GM13977 (cell line): ENCODE results near the gene SPPL2B.

Experiments
- DNase-seq: peaks from one replicate; pipeline ENCODE4 v3.0.0; 2012; ENCODE audit warnings: low spot score
- CTCF ChIP-seq: IDR thresholded peaks from 2 replicates; pipeline ENCODE4 v1.5.1; 2012; ENCODE audit warnings: mild to moderate bottlenecking, control low read depth; ENCODE audit not compliant: insufficient read depth; ENCODE audit errors: extremely low read depth, missing control alignments
- in situ Hi-C: fragments of 300-500 bp; cut with MboI; formaldehyde crosslinking; loops from one replicate; pipeline ENCODE4 v1.12.0; 2022; ENCODE audit warnings: low sequenced_read_pairs, low pct_unique_long_range_greater_than_20kb, mixed read lengths, inconsistent platforms; ENCODE audit not compliant: unreplicated experiment

The SPPL2B gene

DNA sequence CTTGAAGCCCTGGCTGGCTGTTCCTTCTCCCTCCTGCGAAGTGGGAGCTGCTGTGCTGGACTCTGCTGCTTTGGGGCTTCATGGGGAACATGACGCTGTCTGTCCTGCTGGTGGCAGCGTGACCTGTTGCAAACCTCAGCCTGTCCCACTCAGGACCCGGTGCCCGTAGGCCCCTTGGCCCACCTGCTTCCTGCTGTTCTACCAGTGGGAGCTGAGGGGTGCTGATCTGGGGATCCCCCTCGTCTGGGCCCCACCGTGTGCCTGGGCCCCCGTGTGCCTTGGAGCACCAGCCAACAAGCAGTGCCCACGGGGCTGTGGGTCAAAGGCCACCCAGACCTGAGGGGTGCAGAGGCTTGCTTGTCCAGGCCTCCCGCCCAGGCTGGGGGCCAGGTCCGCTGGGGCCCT, 5.3 kb downstream of the SPPL2B start:
- DNase-seq: no peak
- peak; percentile 14 for TF ChIP-seq CTCF
- in situ Hi-C loops: no loop called here

DNA sequence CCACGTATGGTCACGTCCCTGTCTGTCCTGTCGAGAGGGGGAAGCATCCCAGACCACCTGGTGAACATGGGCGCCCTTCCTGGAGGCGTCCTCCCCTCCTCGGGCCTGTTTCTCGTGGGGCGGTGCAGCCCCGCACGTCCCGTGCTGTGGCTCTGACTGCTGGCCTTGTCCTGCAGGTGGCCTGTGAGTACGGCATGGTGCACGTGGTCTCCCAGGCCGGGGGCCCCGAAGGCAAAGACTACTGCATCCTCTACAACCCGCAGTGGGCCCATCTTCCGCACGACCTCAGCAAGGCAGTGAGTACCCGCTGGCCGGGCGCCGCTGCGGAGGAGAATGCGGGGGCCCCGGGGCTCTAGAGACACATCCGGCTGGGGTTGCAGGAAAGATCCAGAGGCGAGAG, 5.9 kb downstream of the SPPL2B start:
- in situ Hi-C loops: no loop called here
- TF ChIP-seq CTCF: no peak
- DNase-seq: no peak

DNA sequence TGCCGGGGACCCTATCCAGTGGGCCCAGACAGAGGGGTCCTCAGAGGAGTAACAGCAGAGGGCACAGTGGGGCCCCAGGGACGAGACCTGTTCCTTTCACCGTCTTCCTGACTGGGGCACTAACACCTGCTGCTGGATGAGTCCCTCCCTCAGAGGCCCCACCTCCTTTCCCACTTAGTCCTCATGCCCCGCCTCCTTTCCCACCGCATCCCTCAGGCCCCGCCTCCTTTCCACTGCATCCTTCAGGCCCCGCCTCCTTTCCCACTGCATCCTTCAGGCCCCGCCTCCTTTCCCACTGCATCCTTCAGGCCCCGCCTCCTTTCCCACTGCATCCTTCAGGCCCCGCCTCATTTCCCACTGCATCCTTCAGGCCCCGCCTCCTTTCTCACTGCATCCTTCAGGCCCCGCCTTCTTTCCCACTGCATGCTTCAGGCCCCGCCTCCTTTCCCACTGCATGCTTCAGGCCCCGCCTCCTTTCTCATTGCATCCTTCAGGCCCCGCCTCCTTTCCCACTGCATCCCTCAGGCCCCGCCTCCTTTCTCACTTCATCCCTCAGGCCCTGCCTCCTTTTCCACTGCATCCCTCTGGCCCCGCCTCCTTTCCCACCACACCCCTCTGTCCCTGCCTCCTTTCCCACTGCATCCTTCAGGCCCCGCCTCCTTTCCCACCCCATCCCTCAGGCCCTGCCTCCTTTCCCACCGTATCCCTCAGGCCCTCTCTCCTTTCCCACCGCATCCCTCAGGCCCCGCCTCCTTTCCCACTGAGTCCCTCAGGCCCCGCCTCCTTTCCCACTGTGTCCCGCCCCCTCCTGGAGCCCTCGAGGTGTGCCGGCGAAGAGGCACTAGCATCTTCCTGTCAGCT, 6.7 kb downstream of the SPPL2B start:
- no peak for TF ChIP-seq CTCF
- no peak for DNase-seq
- in situ Hi-C loops: no loop called here

- in situ Hi-C loops: no loop called here
- DNase-seq: no peak
- no peak for TF ChIP-seq CTCF
Measured at GRCh38 chr19:2335848-2336247, 7.4 kb downstream of the SPPL2B start.

DNA sequence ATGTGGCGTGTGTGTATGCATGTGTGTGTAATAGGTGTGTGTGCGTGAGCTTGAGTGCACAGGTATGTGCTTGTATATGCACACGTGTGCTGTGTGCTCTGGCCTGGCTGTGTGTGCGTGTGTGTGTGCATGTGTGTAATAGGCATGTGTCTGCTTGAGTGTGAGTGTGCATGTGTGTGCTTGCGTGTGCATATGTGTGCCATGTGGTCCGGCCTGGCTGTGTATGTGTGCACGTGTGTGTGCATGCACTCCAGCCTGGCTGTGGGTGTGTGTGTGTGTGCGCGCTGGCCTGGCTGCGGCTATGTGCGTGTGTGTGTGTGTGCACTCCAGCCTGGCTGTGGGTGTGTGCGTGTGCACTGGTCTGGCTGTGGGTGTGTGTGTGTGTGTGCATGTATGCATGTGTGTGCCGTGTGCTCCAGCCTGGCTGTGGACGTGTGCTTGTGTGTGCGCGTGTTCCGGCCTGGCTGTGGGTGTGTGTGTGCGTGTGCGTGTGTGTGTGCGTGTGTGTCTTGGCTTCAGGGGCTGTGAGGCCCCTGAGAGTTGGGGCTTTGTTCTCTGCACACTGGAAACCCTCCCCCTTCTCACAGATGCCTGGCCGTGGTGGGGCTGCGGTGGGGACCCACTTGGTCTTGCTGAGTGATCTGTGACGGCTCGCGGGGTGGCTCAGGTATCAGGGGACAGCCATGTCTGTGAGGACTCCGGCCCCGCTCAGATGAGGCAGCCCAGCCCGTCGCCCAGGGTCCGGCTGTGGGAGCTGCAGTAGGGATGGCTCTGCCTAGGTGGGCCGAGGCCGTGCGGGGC, 8.2 kb downstream of the SPPL2B start:
- no peak for TF ChIP-seq CTCF
- no peak for DNase-seq
- in situ Hi-C loops: no loop called here

DNA sequence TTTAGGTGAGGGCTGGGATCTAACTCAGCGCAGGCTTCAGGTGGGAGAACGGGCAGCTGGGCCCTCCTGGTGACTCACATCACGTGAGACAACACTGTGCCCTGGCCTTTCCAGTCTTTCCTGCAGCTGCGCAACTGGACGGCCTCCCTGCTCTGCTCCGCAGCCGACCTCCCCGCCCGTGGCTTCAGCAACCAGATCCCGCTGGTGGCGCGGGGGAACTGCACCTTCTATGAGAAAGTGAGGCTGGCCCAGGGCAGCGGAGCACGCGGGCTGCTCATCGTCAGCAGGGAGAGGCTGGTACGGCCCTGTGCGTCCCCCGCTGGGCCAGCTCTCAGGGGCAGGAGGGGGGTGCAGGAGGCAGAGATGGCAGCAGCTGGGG, 8.8 kb downstream of the SPPL2B start:
- no peak for DNase-seq
- TF ChIP-seq CTCF: no peak
- in situ Hi-C loops: no loop called here
